ENCODE measurements around the gene COQ10A. TPM values are rescaled to one million over a fixed set of nuclear protein-coding genes. Genes with fewer than 3 reads are reported as not detected.
A peak's percentile ranks its signal among the peaks of the same experiment; 100 is the strongest.

Gene COQ10A
- total and polyA plus RNA-seq, 2 of the 13 experiments (the other 11 are each of a cell fraction or from before 2014, with no cell fraction given): 21.0 to 37.3 TPM

DNA sequence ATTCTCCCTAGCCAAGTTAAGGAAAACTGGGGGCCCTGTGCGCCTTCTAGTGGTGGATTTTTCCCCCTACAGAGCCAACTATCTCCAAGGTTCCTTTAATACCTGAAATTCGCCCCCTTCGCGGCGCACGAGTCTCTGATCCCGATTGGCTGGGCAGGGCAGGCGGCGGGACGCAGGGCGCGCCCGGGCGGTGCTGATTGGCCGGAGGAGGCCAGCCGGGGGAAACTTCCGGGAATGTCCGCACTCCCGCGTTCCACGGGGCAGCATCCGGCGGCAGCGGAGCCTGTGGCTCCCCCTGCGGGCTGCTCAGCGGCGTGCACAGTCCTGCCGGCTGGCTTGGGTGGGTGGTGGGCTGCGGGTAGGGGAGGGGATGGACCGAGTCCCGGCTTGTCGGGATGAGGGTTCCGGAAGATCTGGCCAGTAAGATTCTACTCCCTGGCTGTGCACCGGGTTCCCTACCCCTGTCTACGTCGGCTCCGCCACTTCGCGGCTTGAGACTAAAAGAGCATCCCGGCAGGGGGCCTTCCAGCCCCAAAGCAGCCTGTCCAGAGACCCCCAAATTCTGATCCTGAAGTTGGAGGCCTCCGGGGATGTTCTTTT is 42.5 kb upstream of the COQ10A start, which contains the start of gene NABP2 (continued):
- TF ChIP-seq, protein P1, sequence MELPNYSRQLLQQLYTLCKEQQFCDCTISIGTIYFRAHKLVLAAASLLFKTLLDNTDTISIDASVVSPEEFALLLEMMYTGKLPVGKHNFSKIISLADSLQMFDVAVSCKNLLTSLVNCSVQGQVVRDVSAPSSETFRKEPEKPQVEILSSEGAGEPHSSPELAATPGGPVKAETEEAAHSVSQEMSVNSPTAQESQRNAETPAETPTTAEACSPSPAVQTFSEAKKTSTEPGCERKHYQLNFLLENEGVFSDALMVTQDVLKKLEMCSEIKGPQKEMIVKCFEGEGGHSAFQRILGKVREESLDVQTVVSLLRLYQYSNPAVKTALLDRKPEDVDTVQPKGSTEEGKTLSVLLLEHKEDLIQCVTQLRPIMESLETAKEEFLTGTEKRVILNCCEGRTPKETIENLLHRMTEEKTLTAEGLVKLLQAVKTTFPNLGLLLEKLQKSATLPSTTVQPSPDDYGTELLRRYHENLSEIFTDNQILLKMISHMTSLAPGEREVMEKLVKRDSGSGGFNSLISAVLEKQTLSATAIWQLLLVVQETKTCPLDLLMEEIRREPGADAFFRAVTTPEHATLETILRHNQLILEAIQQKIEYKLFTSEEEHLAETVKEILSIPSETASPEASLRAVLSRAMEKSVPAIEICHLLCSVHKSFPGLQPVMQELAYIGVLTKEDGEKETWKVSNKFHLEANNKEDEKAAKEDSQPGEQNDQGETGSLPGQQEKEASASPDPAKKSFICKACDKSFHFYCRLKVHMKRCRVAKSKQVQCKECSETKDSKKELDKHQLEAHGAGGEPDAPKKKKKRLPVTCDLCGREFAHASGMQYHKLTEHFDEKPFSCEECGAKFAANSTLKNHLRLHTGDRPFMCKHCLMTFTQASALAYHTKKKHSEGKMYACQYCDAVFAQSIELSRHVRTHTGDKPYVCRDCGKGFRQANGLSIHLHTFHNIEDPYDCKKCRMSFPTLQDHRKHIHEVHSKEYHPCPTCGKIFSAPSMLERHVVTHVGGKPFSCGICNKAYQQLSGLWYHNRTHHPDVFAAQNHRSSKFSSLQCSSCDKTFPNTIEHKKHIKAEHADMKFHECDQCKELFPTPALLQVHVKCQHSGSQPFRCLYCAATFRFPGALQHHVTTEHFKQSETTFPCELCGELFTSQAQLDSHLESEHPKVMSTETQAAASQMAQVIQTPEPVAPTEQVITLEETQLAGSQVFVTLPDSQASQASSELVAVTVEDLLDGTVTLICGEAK (IDR thresholded peaks at IDR 0.05): 0 out of 2 replicates have a peak, but pooled peaks have one; percentile 23
- TF ChIP-seq, protein P1 (CRISPR knock-in tag; IDR thresholded peaks at IDR 0.05): no peak
- TF ChIP-seq, protein P2, sequence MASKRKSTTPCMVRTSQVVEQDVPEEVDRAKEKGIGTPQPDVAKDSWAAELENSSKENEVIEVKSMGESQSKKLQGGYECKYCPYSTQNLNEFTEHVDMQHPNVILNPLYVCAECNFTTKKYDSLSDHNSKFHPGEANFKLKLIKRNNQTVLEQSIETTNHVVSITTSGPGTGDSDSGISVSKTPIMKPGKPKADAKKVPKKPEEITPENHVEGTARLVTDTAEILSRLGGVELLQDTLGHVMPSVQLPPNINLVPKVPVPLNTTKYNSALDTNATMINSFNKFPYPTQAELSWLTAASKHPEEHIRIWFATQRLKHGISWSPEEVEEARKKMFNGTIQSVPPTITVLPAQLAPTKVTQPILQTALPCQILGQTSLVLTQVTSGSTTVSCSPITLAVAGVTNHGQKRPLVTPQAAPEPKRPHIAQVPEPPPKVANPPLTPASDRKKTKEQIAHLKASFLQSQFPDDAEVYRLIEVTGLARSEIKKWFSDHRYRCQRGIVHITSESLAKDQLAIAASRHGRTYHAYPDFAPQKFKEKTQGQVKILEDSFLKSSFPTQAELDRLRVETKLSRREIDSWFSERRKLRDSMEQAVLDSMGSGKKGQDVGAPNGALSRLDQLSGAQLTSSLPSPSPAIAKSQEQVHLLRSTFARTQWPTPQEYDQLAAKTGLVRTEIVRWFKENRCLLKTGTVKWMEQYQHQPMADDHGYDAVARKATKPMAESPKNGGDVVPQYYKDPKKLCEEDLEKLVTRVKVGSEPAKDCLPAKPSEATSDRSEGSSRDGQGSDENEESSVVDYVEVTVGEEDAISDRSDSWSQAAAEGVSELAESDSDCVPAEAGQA (IDR thresholded peaks at IDR 0.05; ENCODE audit: low read depth): peak; percentile 66
- TF ChIP-seq, protein P2 (CRISPR knock-in tag; IDR thresholded peaks at IDR 0.05; ENCODE audit: borderline replicate concordance): no peak
- TF ChIP-seq, protein P3, sequence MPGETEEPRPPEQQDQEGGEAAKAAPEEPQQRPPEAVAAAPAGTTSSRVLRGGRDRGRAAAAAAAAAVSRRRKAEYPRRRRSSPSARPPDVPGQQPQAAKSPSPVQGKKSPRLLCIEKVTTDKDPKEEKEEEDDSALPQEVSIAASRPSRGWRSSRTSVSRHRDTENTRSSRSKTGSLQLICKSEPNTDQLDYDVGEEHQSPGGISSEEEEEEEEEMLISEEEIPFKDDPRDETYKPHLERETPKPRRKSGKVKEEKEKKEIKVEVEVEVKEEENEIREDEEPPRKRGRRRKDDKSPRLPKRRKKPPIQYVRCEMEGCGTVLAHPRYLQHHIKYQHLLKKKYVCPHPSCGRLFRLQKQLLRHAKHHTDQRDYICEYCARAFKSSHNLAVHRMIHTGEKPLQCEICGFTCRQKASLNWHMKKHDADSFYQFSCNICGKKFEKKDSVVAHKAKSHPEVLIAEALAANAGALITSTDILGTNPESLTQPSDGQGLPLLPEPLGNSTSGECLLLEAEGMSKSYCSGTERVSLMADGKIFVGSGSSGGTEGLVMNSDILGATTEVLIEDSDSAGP (CRISPR knock-in tag; IDR thresholded peaks at IDR 0.05; ENCODE audit: borderline replicate concordance): peak; percentile 99
- TF ChIP-seq, protein P4, sequence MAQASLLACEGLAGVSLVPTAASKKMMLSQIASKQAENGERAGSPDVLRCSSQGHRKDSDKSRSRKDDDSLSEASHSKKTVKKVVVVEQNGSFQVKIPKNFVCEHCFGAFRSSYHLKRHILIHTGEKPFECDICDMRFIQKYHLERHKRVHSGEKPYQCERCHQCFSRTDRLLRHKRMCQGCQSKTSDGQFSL (CRISPR knock-in tag; IDR thresholded peaks at IDR 0.05): no peak
- TF ChIP-seq ZNF746 (CRISPR knock-in tag; IDR thresholded peaks at IDR 0.05): 0 out of 2 replicates have a peak, but pooled peaks have one; percentile 86
- TF ChIP-seq, protein P5, sequence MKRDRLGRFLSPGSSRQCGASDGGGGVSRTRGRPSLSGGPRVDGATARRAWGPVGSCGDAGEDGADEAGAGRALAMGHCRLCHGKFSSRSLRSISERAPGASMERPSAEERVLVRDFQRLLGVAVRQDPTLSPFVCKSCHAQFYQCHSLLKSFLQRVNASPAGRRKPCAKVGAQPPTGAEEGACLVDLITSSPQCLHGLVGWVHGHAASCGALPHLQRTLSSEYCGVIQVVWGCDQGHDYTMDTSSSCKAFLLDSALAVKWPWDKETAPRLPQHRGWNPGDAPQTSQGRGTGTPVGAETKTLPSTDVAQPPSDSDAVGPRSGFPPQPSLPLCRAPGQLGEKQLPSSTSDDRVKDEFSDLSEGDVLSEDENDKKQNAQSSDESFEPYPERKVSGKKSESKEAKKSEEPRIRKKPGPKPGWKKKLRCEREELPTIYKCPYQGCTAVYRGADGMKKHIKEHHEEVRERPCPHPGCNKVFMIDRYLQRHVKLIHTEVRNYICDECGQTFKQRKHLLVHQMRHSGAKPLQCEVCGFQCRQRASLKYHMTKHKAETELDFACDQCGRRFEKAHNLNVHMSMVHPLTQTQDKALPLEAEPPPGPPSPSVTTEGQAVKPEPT (CRISPR knock-in tag; IDR thresholded peaks at IDR 0.05; ENCODE audit: low read depth): no peak

All from HepG2 (cell line).